Endothelial cell of umbilical vein (primary cell): Measurements from ENCODE around the gene SLC5A6. TPM values are rescaled to one million over a fixed set of nuclear protein-coding genes. Genes with fewer than 3 reads are reported as not detected.

ENCODE experiments used
- BruUV-seq: library from RNA; stranded (reverse); fragments of 400-500 nt; replicated peaks from 2 replicates; lab custom pipeline; 2021; lab: Mats Ljungman, UMichigan
- CTCF ChIA-PET: fragments of 300-600, 350-600 bp; sonication (Branson Sonifier 250); formaldehyde crosslinking; loops from one replicate; lab custom pipeline; 2021; ENCODE audit warnings: antibody characterized with exemption, inconsistent platforms; lab: Charles Lee
- POLR2A ChIA-PET: fragments of 300-600, 350-600 bp; sonication (Branson Sonifier 250); formaldehyde crosslinking; loops from one replicate; lab custom pipeline; 2021; ENCODE audit warnings: antibody characterized with exemption, inconsistent platforms; lab: Charles Lee
- DNase-seq: peaks from one replicate; pipeline ENCODE4 v3.0.0-alpha.2; 2011; ENCODE audit warnings: low read depth, low spot score
- FAIRE-seq: peaks from 2 replicates; lab custom pipeline; 2011; peaks lifted over from hg19 to GRCh38; lab: Jason Lieb, UNC
- H2AFZ ChIP-seq: 2 replicates; pipeline ENCODE4 v1.6.0; 2012; ENCODE audit warnings: low read depth, low read length, control low read depth, inconsistent platforms
- H3K27ac ChIP-seq: 2 replicates; pipeline ENCODE4 v1.5.1; 2011; ENCODE audit warnings: low read depth, mild to moderate bottlenecking, control low read depth, low read length, moderate library complexity; ENCODE audit not compliant: insufficient read depth
- H3K27me3 ChIP-seq, 2 experiments: 2 replicates each; pipeline versions ENCODE4 v1.6.0 to v1.6.1; 2011; ENCODE audit warnings: low read length in 2 of 2, mixed read lengths in 1 of 2; ENCODE audit not compliant: control insufficient read depth in 2 of 2, insufficient read depth in 2 of 2
- H3K36me3 ChIP-seq, 2 experiments: 2 replicates in 1 of 2; 3 replicates in 1 of 2; pipeline ENCODE4 v1.5.1; 2011; ENCODE audit warnings: low read length in 2 of 2, mild to moderate bottlenecking in 1 of 2, moderate library complexity in 1 of 2; ENCODE audit not compliant: control insufficient read depth in 2 of 2, insufficient read depth in 2 of 2; ENCODE audit errors: extremely low read depth in 1 of 2
- H3K4me1 ChIP-seq: 3 replicates; pipeline ENCODE4 v1.5.1; 2011; ENCODE audit warnings: mild to moderate bottlenecking, low read length; ENCODE audit not compliant: control insufficient read depth, insufficient read depth; ENCODE audit errors: extremely low read depth
- H3K4me2 ChIP-seq: 2 replicates; pipeline ENCODE4 v1.6.1; 2011; ENCODE audit warnings: low read length, control low read depth, mixed read lengths; ENCODE audit not compliant: insufficient read depth
- H3K4me3 ChIP-seq, 3 experiments: fragments of 200-600 bp in 1 of 3; sonication (generic), shearing (Covaris generic) in 1 of 3; replicated peaks in 1 of 3; 2 replicates each; pipeline ENCODE4 v1.5.1; 2011 to 2016; ENCODE audit warnings: control low read depth in 3 of 3, low read length in 3 of 3, mild to moderate bottlenecking in 2 of 3, inconsistent platforms in 1 of 3, low read depth in 1 of 3, moderate library complexity in 1 of 3; ENCODE audit not compliant: insufficient read depth in 1 of 3
- H3K79me2 ChIP-seq: 2 replicates; pipeline ENCODE4 v1.6.0; 2012; ENCODE audit warnings: low read length, inconsistent platforms; ENCODE audit not compliant: control insufficient read depth, insufficient read depth
- H3K9ac ChIP-seq: replicated peaks from 2 replicates; pipeline ENCODE3; 2011; ENCODE audit warnings: low read length, control low read depth; ENCODE audit not compliant: insufficient read depth; ENCODE audit errors: extremely low read depth
- H3K9me1 ChIP-seq: replicated peaks from 3 replicates; pipeline ENCODE4 v1.6.0; 2011; ENCODE audit warnings: mild to moderate bottlenecking, low read length; ENCODE audit not compliant: control insufficient read depth, insufficient read depth; ENCODE audit errors: extremely low read depth
- H3K9me3 ChIP-seq: replicated peaks from 2 replicates; pipeline ENCODE4 v1.5.1; 2012; ENCODE audit warnings: low read length, inconsistent platforms; ENCODE audit not compliant: control insufficient read depth, insufficient read depth
- H4K20me1 ChIP-seq: replicated peaks from 2 replicates; pipeline ENCODE3; 2011; ENCODE audit warnings: mild to moderate bottlenecking, low read length; ENCODE audit not compliant: control insufficient read depth, insufficient read depth; ENCODE audit errors: extremely low read depth
- EZH2 ChIP-seq: IDR thresholded peaks from 2 replicates; pipeline ENCODE4 v1.6.1; 2012; ENCODE audit warnings: borderline replicate concordance, low read depth, mild to moderate bottlenecking, moderate library complexity, low read length, inconsistent platforms; ENCODE audit not compliant: severe bottlenecking
- FOS ChIP-seq: IDR thresholded peaks from 2 replicates; pipeline ENCODE4 v1.6.1; 2011; ENCODE audit warnings: mild to moderate bottlenecking, low read length, moderate library complexity, borderline replicate concordance; ENCODE audit not compliant: insufficient read depth
- GATA2 ChIP-seq: IDR thresholded peaks from 2 replicates; pipeline ENCODE4 v1.7.0; 2011; ENCODE audit warnings: low read depth, mild to moderate bottlenecking, moderate library complexity, mixed read lengths, low read length; ENCODE audit not compliant: insufficient read length, insufficient read depth
- JUN ChIP-seq: IDR thresholded peaks from 2 replicates; pipeline ENCODE4 v1.6.1; 2011; ENCODE audit warnings: borderline replicate concordance, low read depth; ENCODE audit not compliant: insufficient read length, insufficient read depth
- MYC ChIP-seq: IDR thresholded peaks from one replicate; pipeline ENCODE4 v1.6.1; 2011; ENCODE audit warnings: mild to moderate bottlenecking, low read depth, low read length
- POLR2A ChIP-seq: IDR thresholded peaks from 2 replicates; pipeline ENCODE4 v1.6.1; 2012; ENCODE audit warnings: low read depth, mild to moderate bottlenecking, control low read depth, low read length
- POLR2AphosphoS5 ChIP-seq: IDR thresholded peaks from 2 replicates; pipeline ENCODE4 v1.6.1; 2012; ENCODE audit warnings: low read depth, mild to moderate bottlenecking, control low read depth, low read length, moderate library complexity; ENCODE audit not compliant: insufficient read depth
- dilution Hi-C: fragments of 300-500 bp; cut with MboI; formaldehyde crosslinking; loops from one replicate; pipeline ENCODE4 v1.15.0; 2019; ENCODE audit warnings: low sequenced_read_pairs; ENCODE audit not compliant: extremely low pct_ligation_motif_present
- intact Hi-C: fragments of 100-400 bp; cut with micrococcal nuclease; formaldehyde crosslinking; loops from one replicate; pipeline ENCODE4 v1.10.0; 2022
- polyA plus RNA-seq, 4 experiments: library from polyadenylated mRNA; depleted of rRNA in 3 of 4; stranded (reverse) in 3 of 4; unstranded in 1 of 4; fragments of >200 nt; gene quantifications; 2 replicates each; pipeline versions ENCODE4 v1.2.1 to v1.2.3, GENCODE V29; 2011 to 2012; ENCODE audit warnings: missing spikeins in 1 of 4
- total RNA-seq: library from RNA; stranded (reverse); gene quantifications from 2 replicates; pipeline ENCODE4 v1.2.3, GENCODE V29; 2021
- TF ChIP-seq, protein P1 (sequence below), 2 donors: IDR thresholded peaks; 1 replicate in 1 of 2; 2 replicates in 1 of 2; pipeline ENCODE4 v1.5.1; 2011; ENCODE audit warnings: low read length in 2 of 2, mild to moderate bottlenecking in 2 of 2, moderate library complexity in 2 of 2, control low read depth in 1 of 2, inconsistent platforms in 1 of 2, low read depth in 1 of 2; ENCODE audit not compliant: insufficient read depth in 1 of 2; ENCODE audit errors: extremely low read depth in 1 of 2
- TF ChIP-seq, protein P2 (sequence below): IDR thresholded peaks from 2 replicates; pipeline ENCODE4 v1.6.1; 2011; ENCODE audit not compliant: insufficient read depth, insufficient read length

The SLC5A6 gene
- total and polyA plus RNA-seq, 2 donors (not counting 3 experiments of a cell fraction or from before 2014, with no cell fraction given), result 52.0 to 92.5 TPM

DNA sequence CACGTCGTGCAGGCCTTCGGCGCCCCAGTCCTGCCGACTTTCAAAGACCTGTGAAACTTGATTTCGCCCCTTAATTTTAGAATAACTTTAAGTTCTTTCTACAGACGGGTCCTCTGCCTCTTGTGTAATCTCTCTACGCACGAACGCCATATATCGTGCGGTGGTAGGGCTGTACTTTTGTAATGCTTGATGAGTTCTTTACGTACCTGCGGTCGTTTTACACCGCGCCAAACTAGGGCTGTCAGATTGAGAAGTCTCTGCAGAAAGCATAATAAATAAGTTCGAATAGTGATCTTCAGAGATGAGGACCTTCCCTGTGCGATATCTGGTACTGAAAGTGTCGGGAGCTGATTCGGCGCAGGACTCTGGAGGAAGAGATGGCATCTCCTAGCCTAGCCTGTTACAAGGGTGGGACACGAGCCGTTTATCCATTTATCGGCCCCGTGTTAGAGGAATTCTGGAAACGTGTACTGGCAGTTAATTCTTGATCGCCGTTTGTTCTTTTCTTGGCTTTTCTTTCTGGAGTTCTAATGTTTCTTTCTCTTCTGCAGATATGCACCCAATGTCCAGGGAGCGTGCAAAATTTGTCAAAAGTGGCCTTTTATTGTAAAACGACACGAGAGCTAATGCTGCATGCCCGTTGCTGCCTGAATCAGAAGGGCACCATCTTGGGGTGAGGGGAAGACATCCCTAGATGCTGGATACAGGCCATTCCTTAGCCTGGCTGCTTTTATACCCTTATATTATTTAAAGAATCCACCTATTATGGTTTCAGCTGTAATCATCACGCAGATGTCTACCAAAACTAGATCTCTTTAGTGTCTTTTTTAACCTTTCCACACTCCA is 781 bp upstream of the SLC5A6 start:
- Histone ChIP-seq H3K79me2 (peaks cover 19% of the 10 kb centered on the region), H3K4me2 (peak overlapping the region; percentile 78), H2AFZ (peak overlapping the region; percentile 94), H3K4me1 (peaks cover 20% of the 10 kb centered on the region), H3K4me3 (peak overlapping the region; percentile 68 to 91 (median 88)), H3K9me3 (no peaks in the 10 kb centered on the region), H4K20me1 (no peaks in the 10 kb centered on the region), H3K9ac (peak overlapping the region; percentile 94), H3K36me3 (peaks cover 5 to 7% of the 10 kb centered on the region in 2 experiments), H3K9me1 (no peaks in the 10 kb centered on the region), H3K27me3 (no peaks in the 10 kb centered on the region), H3K27ac (peak overlapping the region; percentile 89)
- FAIRE-seq (peak; percentile 21), DNase-seq (no peak)
- CTCF ChIA-PET, result interaction anchor here (1.3 kb wide), 1 partner anchor 90 kb away, joined by 4 read pairs; no protein-coding TSS in a partner anchor
- dilution Hi-C loops, result no loop called here
- TSS peak; percentile 36 for BruUV-seq
- intact Hi-C loops, result loop anchor here (1.0 to 5.0 kb wide), 8 partner anchors 74 to 167 kb away; partner anchors contain the start of genes EIF2B4, KHK, MPV17 and PREB
- POLR2A ChIA-PET, result no interaction called here
- no peak for TF ChIP-seq EZH2
- no peak for TF ChIP-seq FOS
- no peak for TF ChIP-seq POLR2AphosphoS5
- TF ChIP-seq JUN, result no peak
- no peak for TF ChIP-seq GATA2
- TF ChIP-seq, protein P1, sequence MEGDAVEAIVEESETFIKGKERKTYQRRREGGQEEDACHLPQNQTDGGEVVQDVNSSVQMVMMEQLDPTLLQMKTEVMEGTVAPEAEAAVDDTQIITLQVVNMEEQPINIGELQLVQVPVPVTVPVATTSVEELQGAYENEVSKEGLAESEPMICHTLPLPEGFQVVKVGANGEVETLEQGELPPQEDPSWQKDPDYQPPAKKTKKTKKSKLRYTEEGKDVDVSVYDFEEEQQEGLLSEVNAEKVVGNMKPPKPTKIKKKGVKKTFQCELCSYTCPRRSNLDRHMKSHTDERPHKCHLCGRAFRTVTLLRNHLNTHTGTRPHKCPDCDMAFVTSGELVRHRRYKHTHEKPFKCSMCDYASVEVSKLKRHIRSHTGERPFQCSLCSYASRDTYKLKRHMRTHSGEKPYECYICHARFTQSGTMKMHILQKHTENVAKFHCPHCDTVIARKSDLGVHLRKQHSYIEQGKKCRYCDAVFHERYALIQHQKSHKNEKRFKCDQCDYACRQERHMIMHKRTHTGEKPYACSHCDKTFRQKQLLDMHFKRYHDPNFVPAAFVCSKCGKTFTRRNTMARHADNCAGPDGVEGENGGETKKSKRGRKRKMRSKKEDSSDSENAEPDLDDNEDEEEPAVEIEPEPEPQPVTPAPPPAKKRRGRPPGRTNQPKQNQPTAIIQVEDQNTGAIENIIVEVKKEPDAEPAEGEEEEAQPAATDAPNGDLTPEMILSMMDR (IDR thresholded peaks at IDR 0.05; ENCODE audit: extremely low read depth in 1 of 2, insufficient read depth in 1 of 2, low read depth in 1 of 2, low read length in 2 of 2), result no peak
- TF ChIP-seq, protein P2, sequence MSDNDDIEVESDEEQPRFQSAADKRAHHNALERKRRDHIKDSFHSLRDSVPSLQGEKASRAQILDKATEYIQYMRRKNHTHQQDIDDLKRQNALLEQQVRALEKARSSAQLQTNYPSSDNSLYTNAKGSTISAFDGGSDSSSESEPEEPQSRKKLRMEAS, result no peak
- no peak for TF ChIP-seq POLR2A
- TF ChIP-seq MYC, result no peak
